Keratinocyte (primary cell): ENCODE measurements around the gene MAN1A2. TPM values are rescaled to one million over a fixed set of nuclear protein-coding genes. Genes with fewer than 3 reads are reported as not detected.

Source experiments
- DNase-seq: peaks from one replicate; pipeline ENCODE4 v3.0.0-alpha.2; 2011; ENCODE audit warnings: low read depth, missing footprints, low spot score
- FAIRE-seq: peaks from 2 replicates; lab custom pipeline; 2011; peaks lifted over from hg19 to GRCh38; lab: Jason Lieb, UNC
- H2AFZ ChIP-seq: 2 replicates; pipeline ENCODE4 v1.6.0; 2012; ENCODE audit warnings: low read length, control low read depth, inconsistent platforms; ENCODE audit not compliant: control insufficient read depth
- H3K27ac ChIP-seq: 2 replicates; pipeline ENCODE4 v1.5.1; 2011; ENCODE audit warnings: low read length; ENCODE audit not compliant: control insufficient read depth, insufficient read depth
- H3K27me3 ChIP-seq: 3 replicates; pipeline ENCODE4 v1.6.0; 2011; ENCODE audit warnings: low read length; ENCODE audit not compliant: control insufficient read depth, insufficient read depth; ENCODE audit errors: extremely low read depth
- H3K36me3 ChIP-seq, 2 experiments: 2 replicates in 1 of 2; 3 replicates in 1 of 2; pipeline ENCODE4 v1.5.1; 2011; ENCODE audit warnings: low read length in 2 of 2, mild to moderate bottlenecking in 1 of 2; ENCODE audit not compliant: control insufficient read depth in 2 of 2, insufficient read depth in 2 of 2; ENCODE audit errors: extremely low read depth in 1 of 2
- H3K4me1 ChIP-seq: 3 replicates; pipeline ENCODE4 v1.5.1; 2011; ENCODE audit warnings: low read length; ENCODE audit not compliant: control insufficient read depth, insufficient read depth; ENCODE audit errors: extremely low read depth
- H3K4me2 ChIP-seq: 3 replicates; pipeline ENCODE4 v1.6.0; 2011; ENCODE audit warnings: low read depth, low read length; ENCODE audit not compliant: control insufficient read depth, insufficient read depth; ENCODE audit errors: extremely low read depth
- H3K4me3 ChIP-seq, 3 experiments: fragments of 200-600 bp in 1 of 3; sonication (generic) in 1 of 3; 2 replicates in 2 of 3; 3 replicates in 1 of 3; pipeline ENCODE4 v1.5.1; 2011 to 2016; ENCODE audit warnings: low read length in 3 of 3, mild to moderate bottlenecking in 3 of 3, control low read depth in 2 of 3, inconsistent platforms in 1 of 3, low read depth in 1 of 3, mixed read lengths in 1 of 3, mixed run types in 1 of 3, moderate library complexity in 1 of 3; ENCODE audit not compliant: control insufficient read depth in 2 of 3, insufficient read depth in 2 of 3; ENCODE audit errors: extremely low read depth in 1 of 3
- H3K79me2 ChIP-seq: 2 replicates; pipeline ENCODE4 v1.6.0; 2012; ENCODE audit warnings: low read length; ENCODE audit not compliant: control insufficient read depth, insufficient read depth
- H3K9ac ChIP-seq: 3 replicates; pipeline ENCODE4 v1.6.0; 2011; ENCODE audit warnings: low read length; ENCODE audit not compliant: control insufficient read depth, insufficient read depth; ENCODE audit errors: extremely low read depth
- H3K9me1 ChIP-seq: 3 replicates; pipeline ENCODE4 v1.6.0; 2011; ENCODE audit warnings: low read length; ENCODE audit not compliant: control insufficient read depth, insufficient read depth; ENCODE audit errors: extremely low read depth
- H3K9me3 ChIP-seq: 2 replicates; pipeline ENCODE4 v1.5.1; 2012; ENCODE audit warnings: low read depth, low read length; ENCODE audit not compliant: control insufficient read depth
- H4K20me1 ChIP-seq: 3 replicates; pipeline ENCODE4 v1.6.0; 2011; ENCODE audit warnings: low read length; ENCODE audit not compliant: control insufficient read depth, insufficient read depth; ENCODE audit errors: extremely low read depth
- EZH2 ChIP-seq: IDR thresholded peaks from one replicate; pipeline ENCODE4 v1.6.1; 2012; ENCODE audit warnings: inconsistent platforms, mild to moderate bottlenecking, low read length, moderate library complexity
- dilution Hi-C: fragments of 300-500 bp; cut with MboI; formaldehyde crosslinking; loops from one replicate; pipeline ENCODE4 v1.7.0; 2020; ENCODE audit warnings: low sequenced_read_pairs; ENCODE audit not compliant: extremely low pct_ligation_motif_present
- polyA plus RNA-seq, 5 experiments: library from polyadenylated mRNA; depleted of rRNA in 3 of 5; stranded (reverse) in 3 of 5; stranded (forward) in 1 of 5; unstranded in 1 of 5; fragments of >200 nt; gene quantifications; 1 replicate in 1 of 5; 2 replicates in 3 of 5; 3 replicates in 1 of 5; pipeline versions ENCODE4 v1.2.1 to v1.2.3, GENCODE V29; 2011 to 2012; ENCODE audit warnings: missing spikeins in 2 of 5, low read depth in 1 of 5, low replicate concordance in 1 of 5
- TF ChIP-seq, protein P1 (sequence below), 3 experiments: IDR thresholded peaks in 1 of 3; conservative IDR thresholded peaks in 1 of 3; optimal IDR thresholded peaks in 1 of 3; 2 replicates in 2 of 3; 3 replicates in 1 of 3; pipeline versions ENCODE3 to v1.5.1; 2011; ENCODE audit warnings: low read length in 3 of 3, mild to moderate bottlenecking in 3 of 3, moderate library complexity in 2 of 3, control low read depth in 1 of 3, inconsistent platforms in 1 of 3; ENCODE audit not compliant: insufficient read depth in 2 of 3; ENCODE audit errors: extremely low read depth in 1 of 3

MAN1A2 gene
- polyA plus RNA-seq, 1 donor (not counting 4 experiments of a cell fraction or from before 2014, with no cell fraction given) = 19.0 TPM

DNA sequence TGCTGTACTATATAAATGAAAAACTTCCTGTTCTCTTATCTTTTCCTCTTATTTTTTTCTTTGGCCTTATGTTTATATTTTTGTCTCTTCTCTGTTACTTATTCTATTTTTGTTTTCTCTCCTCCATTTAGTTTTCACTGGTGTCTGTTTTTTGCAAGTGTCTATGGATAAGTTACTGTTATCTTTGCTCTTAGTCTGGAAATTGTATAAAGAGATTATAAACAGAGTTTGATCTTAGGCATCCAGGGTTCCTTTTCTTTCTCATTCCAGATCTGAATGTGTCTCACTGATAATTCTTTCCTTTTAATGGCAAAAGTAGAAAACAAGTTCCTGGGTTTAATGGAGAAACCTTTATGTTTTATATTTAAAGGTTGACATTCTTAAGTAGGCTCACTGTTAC, 34.5 kb downstream of the MAN1A2 start:
- dilution Hi-C loops = no loop called here
- H3K27ac ChIP-seq = no peak overlapping the region
- no peaks in the 10 kb centered on the region for H3K9me1 ChIP-seq
- H3K4me2 ChIP-seq = no peak overlapping the region
- H3K79me2 ChIP-seq = peaks cover 2% of the 10 kb centered on the region
- FAIRE-seq = no peak
- H3K4me1 ChIP-seq = no peaks in the 10 kb centered on the region
- H3K9me3 ChIP-seq = no peaks in the 10 kb centered on the region
- H3K27me3 ChIP-seq = no peaks in the 10 kb centered on the region
- TF ChIP-seq EZH2 = no peak
- TF ChIP-seq, protein P1, sequence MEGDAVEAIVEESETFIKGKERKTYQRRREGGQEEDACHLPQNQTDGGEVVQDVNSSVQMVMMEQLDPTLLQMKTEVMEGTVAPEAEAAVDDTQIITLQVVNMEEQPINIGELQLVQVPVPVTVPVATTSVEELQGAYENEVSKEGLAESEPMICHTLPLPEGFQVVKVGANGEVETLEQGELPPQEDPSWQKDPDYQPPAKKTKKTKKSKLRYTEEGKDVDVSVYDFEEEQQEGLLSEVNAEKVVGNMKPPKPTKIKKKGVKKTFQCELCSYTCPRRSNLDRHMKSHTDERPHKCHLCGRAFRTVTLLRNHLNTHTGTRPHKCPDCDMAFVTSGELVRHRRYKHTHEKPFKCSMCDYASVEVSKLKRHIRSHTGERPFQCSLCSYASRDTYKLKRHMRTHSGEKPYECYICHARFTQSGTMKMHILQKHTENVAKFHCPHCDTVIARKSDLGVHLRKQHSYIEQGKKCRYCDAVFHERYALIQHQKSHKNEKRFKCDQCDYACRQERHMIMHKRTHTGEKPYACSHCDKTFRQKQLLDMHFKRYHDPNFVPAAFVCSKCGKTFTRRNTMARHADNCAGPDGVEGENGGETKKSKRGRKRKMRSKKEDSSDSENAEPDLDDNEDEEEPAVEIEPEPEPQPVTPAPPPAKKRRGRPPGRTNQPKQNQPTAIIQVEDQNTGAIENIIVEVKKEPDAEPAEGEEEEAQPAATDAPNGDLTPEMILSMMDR (optimal IDR thresholded peaks at IDR 0.05 in 1 of 3, IDR thresholded peaks at IDR 0.05 in 1 of 3, conservative IDR thresholded peaks at IDR 0.05 in 1 of 3; ENCODE audit: extremely low read depth in 1 of 3, insufficient read depth in 2 of 3, low read length in 3 of 3) = no peak
- H3K36me3 ChIP-seq = no peaks in the 10 kb centered on the region
- no peak overlapping the region for H2AFZ ChIP-seq
- DNase-seq = no peak
- no peaks in the 10 kb centered on the region for H4K20me1 ChIP-seq
- H3K4me3 ChIP-seq = no peak overlapping the region
- no peak overlapping the region for H3K9ac ChIP-seq

DNA sequence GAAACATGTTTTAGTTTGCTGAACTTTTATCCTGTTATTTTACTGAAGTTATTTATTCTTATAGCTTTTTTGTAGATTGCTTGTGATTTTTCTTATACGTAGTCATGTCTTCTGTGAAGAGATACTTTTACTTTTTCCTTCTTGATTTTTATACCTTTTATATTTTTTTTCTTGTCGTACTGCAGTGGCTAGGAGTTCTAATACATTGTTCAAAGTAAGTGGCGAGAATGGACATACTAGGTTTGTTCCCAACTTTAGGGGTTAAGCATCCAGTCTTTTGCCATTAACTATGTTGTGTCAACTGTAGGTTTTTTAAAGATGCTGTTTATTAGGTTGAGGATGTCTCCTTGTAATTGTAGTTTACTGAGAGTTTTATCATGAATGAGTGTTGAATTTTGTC, 36.3 kb downstream of the MAN1A2 start:
- H3K9me1 ChIP-seq = no peaks in the 10 kb centered on the region
- DNase-seq (no peak), FAIRE-seq (no peak)
- no peaks in the 10 kb centered on the region for H3K4me1 ChIP-seq
- no peaks in the 10 kb centered on the region for H3K36me3 ChIP-seq
- H3K4me2 ChIP-seq = no peak overlapping the region
- H4K20me1 ChIP-seq = no peaks in the 10 kb centered on the region
- no peaks in the 10 kb centered on the region for H3K27me3 ChIP-seq
- no peak overlapping the region for H3K9ac ChIP-seq
- dilution Hi-C loops = no loop called here
- TF ChIP-seq, protein P1 (optimal IDR thresholded peaks at IDR 0.05 in 1 of 3, IDR thresholded peaks at IDR 0.05 in 1 of 3, conservative IDR thresholded peaks at IDR 0.05 in 1 of 3; ENCODE audit: extremely low read depth in 1 of 3, insufficient read depth in 2 of 3, low read length in 3 of 3) = no peak
- no peak for TF ChIP-seq EZH2
- H2AFZ ChIP-seq = no peak overlapping the region
- H3K79me2 ChIP-seq = peaks cover 2% of the 10 kb centered on the region
- H3K27ac ChIP-seq = no peak overlapping the region
- no peaks in the 10 kb centered on the region for H3K9me3 ChIP-seq
- H3K4me3 ChIP-seq = no peak overlapping the region
